GM19239 (cell line): ENCODE data around the gene ULBP2.

Experiments used
- DNase-seq: peaks from one replicate; pipeline ENCODE4 v3.0.0; 2011; ENCODE audit warnings: low spot score; ENCODE audit not compliant: insufficient read length
- FAIRE-seq: peaks from 2 replicates; lab custom pipeline; 2011; peaks lifted over from hg19 to GRCh38; lab: Jason Lieb, UNC

Gene ULBP2, protein sequence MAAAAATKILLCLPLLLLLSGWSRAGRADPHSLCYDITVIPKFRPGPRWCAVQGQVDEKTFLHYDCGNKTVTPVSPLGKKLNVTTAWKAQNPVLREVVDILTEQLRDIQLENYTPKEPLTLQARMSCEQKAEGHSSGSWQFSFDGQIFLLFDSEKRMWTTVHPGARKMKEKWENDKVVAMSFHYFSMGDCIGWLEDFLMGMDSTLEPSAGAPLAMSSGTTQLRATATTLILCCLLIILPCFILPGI

DNA sequence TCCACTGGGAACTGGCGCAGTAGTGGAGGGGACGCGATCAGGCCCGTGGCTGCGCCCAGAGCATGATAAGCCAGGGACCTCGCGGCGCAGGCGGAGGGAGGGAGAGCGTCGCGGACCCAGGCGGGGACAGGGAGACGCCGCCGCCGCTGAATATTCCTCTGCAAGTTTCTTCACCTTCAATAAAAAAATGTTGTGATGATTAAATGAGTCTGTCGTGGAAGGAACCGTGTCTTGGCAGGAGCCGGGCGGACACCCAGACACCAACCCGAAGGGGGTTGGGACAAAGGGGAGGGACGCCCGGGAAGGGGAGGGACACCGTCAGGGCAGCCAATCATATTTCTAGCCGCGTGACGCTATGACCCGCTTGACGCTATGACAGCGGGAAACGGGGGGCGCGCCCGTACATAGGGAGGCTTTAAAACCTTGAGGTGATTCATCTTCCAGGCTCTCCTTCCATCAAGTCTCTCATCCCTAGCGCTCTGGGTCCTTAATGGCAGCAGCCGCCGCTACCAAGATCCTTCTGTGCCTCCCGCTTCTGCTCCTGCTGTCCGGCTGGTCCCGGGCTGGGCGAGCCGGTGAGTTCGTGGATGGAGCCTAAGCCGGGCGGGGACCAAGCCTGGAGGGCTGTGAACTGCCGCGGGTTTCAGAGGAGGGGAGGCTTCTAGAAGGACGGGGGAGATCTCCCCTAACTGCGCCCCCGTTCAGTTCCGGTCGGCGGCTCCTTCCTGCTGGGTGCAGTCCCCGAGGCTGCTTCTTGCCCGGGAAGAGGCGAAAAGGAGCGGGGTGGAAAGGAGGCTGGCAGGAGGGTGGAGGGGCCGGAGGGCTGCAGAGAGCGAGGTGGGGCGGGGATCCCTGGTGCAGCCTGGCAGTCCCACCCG lies at the start of gene ULBP2:
Gene ULBP2 (plus strand): TSS at position 432 of the 878 bp plus-strand sequence. CDS start 59 bp downstream, at position 491.
- FAIRE-seq (no peak), DNase-seq (no peak)

DNA sequence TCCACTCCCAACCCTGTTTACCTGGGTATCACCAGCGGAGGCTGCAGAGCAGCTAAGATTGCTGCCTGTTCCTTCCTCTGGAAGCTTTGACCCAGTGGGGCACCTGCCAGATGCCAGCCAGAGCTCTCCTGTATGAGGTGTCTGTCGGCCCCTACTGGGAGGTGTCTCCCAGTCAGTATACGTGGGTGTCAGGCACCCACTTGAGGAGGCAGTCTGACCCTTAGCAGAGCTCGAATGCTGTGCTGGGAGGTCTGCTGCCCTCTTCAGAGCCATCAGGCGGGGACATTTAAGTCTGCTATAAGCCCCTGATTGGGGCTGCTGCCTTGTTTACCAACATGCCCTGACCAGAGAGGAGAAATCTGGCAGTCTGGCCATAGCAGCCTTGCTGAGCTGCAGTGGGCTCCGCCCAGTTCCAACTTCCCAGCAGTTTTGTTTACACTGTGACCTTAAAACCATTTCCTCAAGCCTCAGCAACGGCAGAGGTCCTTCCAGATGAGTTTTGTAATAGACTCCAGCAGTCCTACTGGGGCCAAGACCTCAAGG lies 46.7 kb upstream of the ULBP2 start:
- no peak for DNase-seq
- FAIRE-seq, result no peak

DNA sequence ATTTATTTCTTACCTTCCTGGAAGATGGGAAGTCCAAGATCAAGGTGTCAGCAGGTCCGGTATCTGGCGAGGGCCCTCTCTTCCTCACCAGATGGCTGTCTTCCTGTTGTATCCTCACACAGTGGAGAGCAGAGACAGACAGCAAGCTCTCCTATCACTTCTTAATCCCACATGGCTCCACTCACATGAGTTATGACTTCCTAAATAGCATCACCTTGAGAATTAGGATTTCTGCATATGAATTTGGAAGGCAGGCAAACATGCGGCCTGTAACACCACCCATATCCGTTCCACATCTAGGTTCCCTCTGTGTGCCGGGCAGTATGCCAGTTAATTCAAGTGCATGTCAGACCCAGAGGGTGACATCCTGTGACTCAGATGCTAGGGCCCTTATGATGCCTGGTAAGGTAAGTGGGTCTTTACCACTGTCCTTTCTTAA lies 46.0 kb upstream of the ULBP2 start:
- no peak for FAIRE-seq
- DNase-seq, result no peak

DNA sequence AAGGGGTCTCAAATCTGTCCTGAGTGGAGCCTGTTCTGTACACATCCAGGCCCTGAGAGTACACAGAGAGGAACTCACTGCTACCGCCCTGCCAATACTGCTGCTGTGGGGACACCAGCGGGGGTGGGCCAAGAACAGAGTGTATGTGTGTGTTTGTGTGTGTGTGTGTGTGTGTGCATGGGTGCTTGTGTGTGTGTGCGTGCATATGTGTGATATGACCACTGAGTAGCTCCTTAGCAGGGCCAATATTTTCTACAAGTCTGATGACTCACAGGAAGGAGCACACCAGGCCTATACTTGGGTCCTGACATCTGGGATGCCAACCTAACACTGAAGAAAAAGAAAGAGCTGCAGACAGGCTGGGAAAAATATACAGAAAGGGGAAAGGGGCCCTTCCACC lies 45.3 kb upstream of the ULBP2 start:
- FAIRE-seq (no peak), DNase-seq (no peak)

DNA sequence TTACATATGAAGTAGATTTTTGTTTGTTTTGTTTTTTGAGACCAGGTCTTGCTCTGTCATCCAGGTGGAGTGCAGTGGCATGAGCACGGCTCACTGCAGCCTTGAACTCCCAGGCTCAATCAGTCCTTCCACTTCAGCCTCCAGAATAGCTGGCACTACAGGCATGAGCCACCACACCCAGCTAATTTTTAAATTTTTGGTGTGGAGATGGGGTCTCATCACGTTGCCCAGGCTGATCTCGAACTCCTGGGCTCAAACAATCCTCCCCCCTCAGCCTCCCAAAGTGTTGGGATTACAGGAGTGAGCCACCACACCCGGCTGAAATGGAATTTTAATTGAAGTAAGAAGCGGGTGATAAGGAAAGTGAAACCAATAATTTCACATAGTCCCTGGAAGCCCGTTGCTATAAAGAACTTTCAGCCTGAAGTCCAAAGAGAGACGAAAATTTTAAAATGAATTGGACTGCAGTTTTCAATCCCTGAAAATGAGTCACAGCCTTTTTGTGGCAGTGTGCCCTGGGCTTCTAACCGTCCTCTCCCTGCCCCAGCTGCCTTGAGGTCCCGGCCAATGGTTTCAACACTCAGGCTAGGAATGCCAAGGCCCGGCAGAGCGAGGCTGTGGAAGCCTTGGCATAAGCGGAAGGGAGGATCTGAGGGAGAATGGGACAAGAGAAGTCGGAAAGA lies 44.7 kb upstream of the ULBP2 start:
- DNase-seq, result no peak

DNA sequence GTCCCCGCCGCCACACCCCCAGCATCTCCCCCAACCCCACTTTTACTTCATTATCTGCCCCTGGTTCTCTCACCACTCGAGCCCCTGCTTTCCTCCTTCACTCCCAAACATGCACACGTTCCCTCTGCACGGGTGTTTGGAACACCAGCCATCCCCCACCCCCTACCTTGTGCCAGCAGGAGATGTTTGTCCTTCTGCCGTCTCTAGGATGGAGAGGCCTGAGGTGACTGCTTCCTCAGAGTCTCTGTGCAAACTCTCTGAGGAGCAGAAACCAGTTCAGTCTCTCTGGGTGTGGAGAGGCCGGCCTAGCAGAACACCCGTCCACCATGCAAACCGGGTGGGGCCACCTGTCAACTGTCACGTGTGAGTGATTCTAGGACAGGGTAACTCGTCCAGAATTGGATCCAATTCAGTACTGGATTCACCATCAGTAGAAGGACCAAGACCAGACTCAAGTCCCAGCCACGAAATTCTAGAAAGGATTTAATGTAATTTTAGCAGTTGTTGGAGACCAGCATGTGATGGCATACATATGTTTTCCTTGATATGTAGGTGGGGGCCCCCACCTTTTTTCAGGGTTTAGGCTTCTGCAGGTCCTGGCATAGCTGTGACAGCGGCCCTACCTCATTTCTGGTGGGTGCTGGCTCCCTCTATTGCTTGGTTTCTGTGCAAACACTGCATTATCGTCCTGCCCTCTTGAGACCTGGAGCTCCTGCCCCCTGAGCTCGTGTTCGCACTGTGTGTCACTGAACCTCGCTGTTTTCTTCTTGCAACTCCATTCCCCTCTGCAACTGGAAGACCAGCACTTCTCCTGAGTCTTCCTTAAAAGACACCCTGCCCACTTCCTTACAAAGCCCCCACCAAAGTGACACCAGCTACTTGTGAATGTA lies 43.7 kb upstream of the ULBP2 start, which contains the start of gene RAET1E:
Gene RAET1E (minus strand): TSS at position 259 of the 890 bp plus-strand sequence. CDS start 7,212 bp downstream, outside the sequence.
- FAIRE-seq, result no peak
- DNase-seq, result no peak

More for the DNA sequence above, 44.7 kb upstream of the ULBP2 start:
- no peak for FAIRE-seq

DNA sequence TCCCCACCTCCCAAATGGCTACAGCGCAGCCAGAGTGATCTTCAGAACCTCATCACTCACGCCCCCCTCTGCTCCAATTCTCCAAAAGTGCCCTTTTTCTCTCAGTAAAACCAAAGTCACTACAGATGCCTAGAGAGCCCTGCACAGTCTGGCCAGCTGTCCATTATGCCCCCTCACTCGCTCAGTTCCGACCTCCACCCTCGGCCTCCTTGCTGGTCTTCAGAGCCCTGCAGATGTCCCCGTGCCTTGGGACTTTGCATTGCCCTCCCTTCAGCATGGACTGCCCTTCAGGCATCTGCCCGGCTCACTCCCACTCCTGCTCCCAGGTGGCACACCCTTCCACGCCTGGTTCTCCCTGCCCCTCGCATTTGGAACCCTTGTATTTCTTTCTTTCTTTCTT lies 42.8 kb upstream of the ULBP2 start:
- FAIRE-seq (no peak), DNase-seq (no peak)

DNA sequence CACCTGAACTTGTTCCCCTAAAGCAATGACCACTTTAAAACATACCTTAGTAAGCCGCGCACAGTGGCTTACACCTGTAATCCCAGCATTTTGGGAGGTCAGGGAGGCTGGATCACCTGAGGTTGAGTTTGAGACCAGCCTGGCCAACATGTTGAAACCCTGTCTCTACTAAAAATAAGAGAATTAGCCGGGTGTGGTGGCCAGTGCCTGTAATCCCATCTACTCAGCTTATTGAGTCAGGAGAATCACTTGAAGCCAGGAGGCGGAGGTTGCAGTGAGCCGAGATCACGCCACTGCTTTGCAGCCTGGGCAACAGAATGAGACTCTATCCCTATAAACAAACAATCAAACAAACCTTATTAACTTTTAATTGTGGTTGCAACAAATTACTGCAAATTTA lies 42.3 kb upstream of the ULBP2 start:
- DNase-seq (no peak), FAIRE-seq (no peak)

DNA sequence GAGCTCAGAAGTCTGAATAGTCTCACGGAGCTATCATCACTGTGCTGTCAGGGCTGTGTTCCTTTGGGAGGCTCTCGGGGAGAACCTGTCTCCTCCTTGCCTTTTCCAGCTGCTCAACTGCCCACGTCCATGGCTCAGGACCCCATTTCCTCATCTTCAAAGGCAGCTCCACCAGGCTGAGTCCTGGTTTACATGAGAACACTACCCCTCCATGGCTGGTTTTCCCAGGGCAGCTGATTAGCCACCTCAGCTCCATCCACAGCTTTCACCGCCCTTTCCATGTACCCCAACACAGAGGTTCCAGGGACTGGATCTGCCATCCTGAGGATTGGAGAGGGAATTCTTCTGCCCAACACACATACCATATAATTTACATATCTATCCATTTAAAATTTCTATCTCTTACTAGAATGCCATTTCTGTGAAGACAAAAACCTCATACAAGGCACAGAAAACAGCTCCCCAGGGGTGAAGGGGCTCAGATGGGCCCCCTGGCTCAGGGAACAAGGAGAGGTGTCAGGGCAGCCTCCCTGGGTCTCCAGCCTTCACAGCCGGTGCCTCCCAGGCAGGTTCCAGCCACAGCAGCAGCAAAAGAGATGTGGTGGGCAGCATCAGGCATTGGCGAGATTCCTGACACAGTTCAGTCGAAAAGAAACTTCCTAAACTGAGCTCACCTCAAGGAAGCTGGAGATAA lies 41.7 kb upstream of the ULBP2 start:
- no peak for FAIRE-seq
- DNase-seq, result no peak

DNA sequence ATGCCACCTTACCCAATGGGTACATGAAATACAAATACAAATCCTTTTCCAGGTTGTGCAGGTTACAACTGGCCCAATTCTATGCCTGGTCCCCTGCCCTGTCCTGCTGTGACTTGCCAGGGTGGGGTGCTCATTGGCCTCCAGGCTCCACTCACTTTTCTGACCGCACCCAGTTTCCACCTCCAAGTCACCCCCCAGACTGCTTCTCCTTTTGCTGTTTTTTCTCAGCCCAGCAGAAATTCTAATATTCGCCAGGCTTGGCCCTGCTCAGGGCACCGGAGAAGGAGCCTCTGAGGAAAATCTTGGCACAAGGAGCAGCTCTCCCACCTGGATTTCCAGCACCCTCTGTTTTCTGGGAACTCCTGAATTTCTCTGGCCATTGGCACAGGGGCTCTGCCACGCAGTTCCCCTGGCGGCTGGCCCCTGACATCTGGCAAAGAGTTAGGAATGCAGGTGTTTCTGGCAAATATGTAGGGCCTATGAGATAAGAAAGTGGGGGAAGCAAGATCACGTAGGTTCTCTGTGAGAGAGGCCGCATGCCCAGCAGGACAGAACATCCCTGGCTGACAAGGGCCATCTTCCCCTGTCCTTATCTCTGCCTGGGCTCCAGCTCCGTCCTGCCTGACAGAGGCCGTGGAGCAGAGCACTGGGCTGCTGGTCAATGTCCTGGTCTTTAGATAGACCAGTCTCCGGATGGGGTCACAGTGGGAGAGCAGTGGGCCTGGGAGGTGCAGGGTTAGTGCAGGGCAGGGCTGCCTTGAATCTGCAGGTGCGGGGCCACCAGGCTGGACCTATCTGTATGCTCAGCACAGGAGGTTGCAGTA lies 41.0 kb upstream of the ULBP2 start:
- no peak for FAIRE-seq
- DNase-seq, result no peak

DNA sequence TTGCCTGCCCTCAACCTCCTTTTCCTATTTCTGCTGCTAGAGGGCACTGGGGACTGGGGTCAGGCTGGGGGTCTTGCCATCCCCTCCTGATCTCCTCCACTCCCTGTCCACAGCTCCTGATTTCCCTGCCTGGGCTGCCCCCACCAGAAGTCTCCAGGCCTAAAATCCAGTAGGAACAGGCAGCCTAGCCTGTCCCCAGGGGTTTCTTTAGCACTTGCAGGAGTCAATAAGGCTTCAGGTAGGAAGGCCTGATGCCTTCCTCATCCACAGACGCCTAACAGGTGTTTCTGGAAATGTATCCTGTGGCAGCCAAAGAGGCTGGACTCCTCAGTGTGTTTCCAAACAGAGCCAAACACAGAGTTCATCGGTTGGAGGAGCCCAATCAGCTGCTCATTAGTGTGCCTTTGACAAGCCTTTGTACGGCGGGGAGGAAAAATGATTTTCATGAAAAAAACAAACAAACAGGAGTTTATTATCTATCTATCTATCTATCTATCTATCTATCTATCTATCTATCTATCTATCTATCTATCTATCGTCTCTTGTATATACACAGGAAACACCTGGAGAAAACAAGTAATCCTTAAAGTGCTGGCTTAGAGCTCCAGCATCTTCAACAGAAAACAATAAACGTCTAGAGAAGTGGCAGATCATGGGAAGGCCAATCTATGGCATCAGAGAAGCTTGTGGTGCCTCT lies 40.2 kb upstream of the ULBP2 start:
- DNase-seq, result no peak
- FAIRE-seq, result no peak

DNA sequence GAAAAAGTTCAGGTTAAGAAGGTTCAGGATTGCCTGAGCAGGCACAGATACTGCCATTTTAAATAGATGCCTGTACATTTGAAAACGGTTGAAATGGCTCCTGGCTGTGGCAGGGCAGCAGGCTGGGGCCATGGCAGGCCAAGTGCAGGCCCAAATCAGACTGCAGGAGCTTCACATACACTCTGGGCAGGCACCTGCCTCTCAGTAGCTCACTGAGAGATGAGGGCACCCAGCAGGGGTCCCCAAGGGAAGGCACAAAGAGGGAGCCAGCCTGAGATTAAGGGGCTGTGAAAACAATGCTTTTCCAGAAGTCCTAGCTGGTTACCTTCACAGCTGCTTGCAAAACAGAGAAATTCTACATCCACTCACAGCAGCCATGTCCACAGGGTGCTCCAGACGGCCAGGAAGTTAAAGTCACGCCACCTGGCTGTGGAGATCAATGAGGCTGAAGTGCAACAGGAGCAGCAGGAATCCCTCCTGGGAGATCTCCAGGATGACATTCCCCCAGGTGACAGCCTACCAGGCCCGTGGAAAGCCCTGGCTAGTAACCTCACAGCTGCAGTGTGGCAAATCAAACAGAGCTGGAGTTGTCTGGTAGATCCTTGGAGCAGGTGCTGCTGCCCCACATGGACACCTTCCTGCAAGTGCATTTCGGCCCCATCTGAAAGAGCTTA lies 37.7 kb upstream of the ULBP2 start:
- DNase-seq (no peak), FAIRE-seq (no peak)

DNA sequence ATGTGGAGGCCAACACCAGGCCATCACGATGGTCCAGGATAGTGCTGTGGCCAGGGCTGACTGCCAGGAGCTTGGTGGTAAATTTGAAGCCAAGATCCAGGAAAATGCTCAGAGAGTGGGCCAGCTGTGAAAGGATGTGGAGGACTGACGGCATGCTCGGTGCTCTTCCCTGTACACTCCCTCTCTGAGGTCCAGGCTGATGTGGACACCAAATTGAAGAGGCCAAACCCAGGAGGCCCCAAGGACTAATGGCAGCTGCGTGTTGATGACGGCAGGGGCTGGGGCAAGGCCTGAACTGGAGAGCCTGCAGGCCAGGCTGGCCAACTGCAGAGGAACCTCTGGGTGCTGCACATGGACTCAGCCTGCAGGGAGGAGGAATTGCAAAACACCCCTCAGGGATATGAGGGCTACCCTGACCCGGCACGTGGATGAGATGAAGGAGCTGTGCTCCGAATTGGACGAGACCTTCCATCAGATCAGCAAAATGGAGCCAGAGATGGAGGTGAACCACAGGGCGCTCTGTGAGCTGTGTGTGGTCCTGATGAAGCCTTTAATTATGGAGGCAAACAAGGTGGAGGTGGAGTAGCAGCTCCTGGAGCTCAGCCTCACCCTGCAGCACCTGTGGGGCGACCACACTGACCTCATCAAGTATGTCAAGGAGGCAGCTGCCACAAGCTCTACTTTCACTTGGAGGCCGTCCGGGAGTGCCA lies 37.0 kb upstream of the ULBP2 start:
- FAIRE-seq (no peak), DNase-seq (no peak)

DNA sequence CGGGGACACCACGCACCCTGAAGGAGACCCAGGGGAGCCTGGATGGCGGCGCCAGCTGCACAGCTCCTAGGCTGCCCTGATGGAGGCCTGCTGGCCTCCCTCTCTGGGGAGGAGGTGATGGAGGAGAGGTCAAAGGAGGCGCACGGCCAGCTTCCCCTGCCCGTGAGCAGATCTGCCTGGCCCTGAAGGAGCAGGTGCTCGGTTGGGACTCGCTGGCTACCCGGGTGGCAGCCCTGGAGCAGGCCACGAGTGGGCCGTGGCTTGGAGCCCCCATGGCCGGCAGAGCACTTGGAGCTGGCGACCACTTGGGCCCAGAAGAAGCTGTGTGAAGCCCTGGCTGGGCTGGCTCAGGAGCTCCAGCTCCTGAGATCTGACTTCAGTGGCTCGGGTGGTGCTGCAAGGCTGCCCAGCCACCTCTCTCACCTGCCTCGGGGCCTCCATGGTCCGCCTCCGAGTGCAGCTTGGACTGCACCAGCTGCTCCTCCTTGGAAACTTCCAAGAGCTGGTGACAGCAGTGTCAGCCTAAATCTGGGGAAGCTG lies 36.4 kb upstream of the ULBP2 start:
- FAIRE-seq (no peak), DNase-seq (no peak)

DNA sequence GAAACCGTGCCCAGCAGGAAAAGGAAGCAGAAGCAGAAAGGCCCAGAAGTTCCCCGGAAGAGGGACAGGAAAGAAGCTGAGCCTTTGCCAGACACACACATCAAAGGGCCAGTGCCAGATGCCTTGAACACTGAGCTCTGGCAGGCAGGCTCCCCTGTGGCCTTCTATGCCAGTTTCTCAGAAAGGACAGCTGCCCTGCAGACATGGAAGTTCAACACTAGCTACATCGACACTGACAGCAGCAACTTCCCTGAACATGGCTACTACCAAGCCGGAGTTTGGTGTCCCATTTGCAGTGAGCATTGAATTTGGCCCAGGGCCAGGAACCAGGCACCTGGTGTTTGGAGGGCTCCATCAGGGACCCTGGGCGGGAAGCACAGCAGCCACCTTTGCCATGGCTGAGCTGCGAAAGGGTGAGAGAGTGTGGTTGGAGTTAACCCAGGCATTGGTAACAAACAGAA lies 35.9 kb upstream of the ULBP2 start:
- DNase-seq (no peak), FAIRE-seq (no peak)

DNA sequence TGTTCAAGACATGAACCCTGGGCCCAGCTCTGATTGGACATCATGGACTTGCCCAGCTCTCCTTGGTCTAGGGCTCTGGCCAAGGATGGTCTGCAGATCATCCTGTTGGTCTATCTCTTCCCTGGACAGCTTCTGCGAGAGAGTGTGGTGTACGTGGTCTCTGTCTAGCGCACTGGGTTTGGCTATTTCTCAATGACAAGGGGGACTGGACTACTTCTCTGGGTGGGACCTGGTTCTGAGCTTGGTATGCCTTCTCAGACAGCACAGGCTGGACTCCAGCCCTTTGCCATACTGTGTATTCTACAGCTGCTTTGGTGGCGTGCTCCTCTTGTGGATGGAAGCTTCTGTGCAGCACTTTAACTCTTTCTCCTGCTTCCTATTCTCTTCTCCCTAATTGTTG lies 35.4 kb upstream of the ULBP2 start:
- DNase-seq (no peak), FAIRE-seq (no peak)
